SKM-1 treated with dmso at 0.1 percent for 144 hours (cell line): ENCODE measurements around the gene ARL4C.
"Not testable (repeated sequence)": the region's sequence is repeated elsewhere in the genome, so short reads cannot be mapped to it uniquely, and the experiment has no call there.

ENCODE experiments used
- DNase-seq: peaks from one replicate; lab custom pipeline; 2025; ENCODE audit not compliant: unreplicated experiment; lab: John Stamatoyannopoulos, UW

Gene ARL4C

DNA sequence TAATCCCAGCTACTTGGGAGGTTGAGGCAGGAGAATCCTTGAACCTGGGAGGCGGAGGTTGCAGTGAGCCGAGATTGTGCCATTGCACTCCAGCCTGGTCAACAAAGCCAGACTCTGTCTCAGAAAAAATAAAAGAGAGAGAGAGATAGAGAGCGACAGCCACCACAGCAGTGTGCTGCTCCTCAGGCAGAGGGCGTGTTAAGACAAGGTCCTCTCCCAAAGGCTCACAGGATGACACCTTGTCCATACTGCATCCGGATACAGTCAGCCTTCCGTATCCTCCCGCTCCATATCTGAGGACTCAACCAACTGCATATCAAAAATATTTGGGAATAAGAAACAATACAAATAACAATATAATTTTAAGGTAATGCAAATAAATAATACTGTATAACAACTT is 20.1 kb downstream of the ARL4C start:
- DNase-seq: no peak

DNA sequence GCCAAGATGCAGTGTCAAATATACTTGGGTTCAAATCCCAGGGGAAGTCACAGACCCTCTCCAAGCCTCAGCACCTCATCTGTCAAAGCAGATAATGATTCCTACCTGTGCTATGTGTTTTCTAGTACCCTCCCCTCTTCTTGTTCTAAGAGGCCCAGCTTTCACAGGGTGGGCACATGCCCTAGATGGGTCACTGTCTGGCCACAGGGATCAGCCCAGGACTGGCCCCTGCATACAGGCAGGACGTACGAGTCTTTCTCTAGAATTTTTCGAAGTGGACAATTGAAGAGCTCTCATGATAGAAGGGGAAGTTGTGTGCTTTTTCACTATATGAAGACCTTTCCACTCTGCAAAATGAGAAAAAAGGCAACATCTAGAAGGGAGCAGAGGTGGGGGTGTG is 22.2 kb downstream of the ARL4C start:
- DNase-seq: no peak

DNA sequence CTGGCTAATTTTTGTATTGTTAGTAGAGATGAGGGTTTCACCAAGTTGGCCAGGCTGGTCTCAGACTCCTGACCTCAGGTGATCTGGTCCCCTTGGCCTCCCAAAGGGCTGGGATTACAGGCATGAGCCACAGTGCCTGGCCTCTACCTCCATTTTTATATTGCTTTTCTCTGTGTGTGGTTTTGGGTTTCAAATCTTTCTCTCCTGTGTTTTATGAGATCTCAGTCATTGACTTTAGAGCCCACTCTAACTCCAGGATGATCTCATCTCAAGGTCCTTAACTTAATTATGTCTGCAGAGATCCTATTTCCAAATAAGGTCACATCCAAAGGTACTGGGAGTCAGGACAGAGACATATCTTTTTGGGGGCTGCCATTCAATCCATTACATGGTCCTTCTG is 24.7 kb downstream of the ARL4C start:
- DNase-seq: no peak

DNA sequence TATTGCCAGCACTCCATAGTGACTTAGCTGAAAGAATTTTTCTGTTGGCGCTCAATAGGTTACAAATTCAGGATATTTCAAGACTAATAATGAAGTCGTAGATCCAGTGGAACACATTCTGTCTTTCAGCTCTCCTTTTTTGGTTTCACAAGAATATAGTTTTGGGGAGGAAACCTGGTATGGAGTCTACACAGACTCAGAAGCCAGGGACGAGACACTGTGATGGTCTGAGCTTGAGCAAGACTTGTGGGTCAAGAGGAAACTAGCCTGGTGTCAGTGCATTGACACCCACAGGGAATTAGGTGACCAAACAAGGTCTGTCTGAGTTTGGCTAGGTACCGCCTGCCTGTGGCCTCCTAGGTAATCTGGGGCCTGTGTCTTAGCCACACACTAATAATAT is 26.9 kb downstream of the ARL4C start:
- no peak for DNase-seq

DNA sequence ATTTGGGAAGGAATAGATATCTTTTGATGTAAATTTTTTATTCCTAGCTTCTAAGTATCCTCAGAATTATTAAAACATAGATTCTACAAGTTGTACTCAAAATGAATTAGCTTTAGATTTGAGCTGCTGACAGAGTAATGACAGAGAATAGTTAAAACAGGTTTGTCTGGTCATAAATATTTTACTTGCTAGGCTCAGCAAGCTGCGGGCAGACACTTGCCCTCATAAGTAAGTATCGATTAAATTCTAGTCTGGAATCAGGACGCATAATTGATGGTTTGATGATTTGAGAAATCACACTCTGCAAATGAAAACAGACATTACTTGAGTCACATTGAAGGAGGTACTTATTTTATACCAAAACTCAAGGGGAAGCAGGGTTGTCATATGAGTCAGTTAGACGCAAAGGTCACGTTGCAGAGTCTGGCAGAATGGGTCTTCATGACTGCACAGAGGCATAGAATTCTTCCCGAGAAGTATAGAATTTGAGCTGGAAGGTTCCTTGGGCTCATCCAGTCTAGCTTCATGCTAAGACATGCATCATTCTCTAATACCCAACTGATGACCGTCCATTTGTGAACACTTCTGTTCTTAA is 27.5 kb downstream of the ARL4C start:
- no peak for DNase-seq

DNA sequence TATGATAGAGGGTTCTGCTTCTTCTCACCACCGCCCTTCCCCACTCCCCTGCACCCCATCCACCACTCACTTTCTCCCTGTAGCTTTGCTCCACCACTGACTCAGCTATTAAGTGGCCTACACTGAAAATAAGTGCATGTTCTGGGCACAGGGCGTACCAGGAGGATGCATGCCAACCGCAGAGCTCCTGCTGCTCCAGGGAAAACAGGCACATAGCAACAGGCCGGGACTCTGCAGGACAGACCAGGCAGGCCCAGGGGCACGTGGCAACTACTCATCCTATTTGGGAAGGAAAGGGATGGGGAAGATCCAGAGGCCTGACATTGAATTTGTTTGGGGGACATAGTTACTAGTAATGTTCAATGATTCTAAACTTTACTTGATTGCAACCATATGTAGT is 28.4 kb downstream of the ARL4C start:
- no peak for DNase-seq

DNA sequence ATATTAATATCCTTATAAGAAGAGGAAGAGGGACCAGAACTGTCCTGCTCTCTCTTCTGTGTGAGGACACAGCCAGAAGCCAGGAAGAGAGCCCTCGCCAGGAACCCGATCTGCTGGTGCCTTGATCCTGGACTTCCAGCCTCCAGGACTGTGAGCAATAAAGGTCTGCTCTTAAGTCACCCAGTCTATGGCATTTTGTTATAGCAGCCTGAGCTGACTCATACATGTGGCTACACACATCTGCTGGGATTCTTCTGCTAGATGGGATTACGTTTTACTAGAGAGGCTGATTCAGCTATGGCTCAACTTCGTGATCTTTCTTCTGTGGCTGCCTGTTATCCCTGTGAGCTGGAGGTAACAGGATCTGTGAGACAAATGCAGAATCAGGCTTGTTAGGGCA is 29.6 kb downstream of the ARL4C start:
- no peak for DNase-seq

DNA sequence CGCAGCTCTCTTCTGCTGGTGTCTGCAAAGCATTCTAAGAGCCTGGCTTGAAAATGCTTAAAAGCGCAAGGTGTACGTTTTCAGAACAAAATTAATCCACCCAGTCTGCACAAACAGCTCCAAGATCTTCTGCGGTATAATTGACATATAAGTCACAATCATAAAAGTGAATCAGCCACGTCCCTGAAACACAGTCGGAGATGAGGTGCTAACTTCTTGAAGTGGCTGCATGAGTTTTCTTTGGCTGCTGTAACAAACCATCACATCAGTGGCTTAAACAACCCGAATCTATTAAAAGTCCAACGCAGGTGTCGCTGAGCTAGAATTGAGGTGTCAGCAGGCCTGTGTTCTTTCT is 32.6 kb downstream of the ARL4C start:
- DNase-seq: no peak

DNA sequence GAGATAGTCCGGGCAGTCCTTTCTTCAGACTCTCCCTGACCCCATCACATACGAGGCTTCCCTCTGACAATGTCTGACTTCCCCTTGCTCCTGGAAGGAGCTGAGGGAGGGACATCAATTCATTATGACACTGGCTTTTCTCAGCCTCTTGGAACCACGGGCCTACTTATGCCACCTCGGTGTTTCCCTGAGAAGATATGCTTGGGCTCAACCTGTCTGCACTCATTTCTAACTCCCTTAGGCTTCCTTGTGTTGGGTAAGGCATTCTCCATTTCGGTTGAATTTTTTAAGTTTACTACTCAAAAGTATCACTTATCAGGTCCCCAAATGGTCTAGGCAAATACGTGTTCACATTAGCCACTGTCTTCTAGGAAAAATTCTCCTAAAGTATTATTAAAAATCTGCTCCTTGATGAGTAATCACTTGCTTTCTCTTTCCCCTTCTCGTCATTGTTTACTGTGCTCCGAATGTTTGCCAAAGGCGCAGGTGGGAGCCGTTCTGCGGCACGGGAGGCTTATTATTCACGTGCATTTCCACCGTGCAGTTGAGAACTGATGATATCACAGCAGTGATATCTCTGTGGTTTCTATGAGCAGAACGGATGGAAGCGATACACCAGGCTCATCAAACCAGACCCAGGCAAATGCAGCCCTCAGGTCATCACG is 33.1 kb downstream of the ARL4C start:
- no peak for DNase-seq

DNA sequence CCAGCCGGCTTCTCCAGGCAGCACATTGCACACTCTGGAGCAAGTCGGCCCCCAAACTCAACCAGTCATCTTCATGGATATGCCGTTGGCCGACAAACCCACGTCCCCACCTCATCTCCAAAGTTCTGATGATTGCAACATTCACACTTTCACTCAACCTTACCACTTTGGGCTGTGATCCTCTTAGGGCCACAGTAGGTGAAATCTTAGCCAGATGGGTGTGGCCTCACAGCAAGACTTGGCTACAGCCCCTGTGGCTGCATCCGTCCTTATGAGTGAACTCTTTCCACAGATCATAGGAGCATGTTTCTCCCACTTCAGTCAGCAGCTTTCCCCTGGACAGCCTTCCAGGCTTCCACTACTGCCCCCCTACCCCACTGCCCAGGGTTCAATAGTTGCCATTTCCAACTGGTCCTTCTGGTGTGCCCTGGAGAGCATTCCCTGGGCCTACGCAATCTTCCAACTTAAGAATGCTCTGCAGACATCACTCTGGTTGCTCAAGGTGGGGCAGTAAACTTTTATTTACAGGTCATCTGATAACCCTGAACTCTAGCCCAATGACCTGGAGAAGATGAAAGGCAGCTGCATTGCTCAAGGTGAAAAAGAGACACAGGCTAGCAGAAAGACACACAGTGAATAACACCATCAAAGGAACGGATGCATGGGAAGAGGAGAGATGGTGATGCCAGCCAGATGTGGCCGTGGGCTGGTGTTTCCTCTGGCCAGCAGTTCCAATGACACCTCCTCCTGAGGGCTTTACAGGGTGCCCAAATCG is 34.5 kb downstream of the ARL4C start:
- DNase-seq: no peak

DNA sequence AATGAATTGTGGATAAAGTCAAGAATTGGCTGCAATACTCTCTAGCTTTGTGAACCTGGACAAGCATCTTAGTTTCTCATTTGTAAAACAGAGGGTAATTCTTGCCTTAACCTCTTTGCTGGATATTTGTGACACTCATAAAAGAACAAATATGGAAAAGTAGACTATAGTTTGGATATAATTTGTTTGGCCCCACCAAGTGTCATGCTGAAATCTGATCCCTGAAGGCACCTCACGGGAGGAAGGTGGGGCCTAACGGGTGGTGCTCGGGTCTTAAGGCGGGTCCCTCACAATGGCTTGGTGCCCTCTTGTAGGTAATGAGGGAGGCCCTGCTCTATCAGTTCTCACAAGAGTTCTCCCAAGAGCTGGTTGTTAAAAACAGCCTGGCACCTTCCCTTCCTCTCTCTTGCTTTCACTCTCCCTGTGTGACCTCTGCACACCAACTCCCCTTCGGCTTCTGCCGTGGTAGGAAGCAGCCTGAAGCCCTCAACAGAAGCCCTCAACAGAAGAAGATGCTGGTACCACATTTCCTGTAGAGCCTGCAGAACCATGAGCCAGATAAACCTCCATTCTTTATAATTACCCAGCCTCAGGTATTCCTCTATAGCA is 37.4 kb downstream of the ARL4C start:
- no peak for DNase-seq

DNA sequence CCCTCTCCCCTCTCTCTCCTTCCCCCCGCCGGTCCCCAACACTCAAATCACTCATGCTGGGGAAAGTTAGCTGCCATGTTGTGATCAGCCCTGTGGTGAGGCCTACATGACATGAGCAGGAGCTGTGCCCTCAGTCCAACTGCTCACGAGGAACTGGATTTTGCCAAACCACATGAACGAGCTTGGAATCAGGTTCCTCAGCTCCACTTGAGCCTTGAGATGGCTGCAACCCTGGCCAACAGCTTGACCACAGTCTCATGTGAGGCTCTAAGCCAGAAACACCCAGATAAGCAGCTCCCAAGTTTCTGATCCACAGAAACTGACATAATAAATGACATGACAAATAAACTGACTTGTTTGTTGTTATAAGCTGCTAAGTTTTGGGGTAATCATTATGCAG is 38.4 kb downstream of the ARL4C start:
- DNase-seq: no peak

DNA sequence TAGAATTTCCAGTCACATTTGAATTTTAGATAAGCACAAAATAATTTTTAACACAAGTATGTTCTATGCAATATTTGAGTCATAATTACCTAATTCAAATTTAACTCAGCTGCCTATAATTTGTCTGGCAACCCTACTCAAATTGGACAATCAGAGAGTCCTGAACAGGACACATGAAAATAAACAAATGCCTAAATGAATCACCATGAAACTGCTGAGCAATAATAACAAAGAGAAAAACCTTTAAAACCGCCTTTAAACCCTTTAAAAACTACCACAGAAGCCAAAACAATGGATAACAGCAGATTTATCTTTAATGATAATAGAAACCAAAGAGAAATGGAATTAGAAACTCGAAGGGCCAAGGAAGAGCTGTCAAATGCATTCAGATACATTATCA is 39.5 kb downstream of the ARL4C start:
- DNase-seq: no peak

DNA sequence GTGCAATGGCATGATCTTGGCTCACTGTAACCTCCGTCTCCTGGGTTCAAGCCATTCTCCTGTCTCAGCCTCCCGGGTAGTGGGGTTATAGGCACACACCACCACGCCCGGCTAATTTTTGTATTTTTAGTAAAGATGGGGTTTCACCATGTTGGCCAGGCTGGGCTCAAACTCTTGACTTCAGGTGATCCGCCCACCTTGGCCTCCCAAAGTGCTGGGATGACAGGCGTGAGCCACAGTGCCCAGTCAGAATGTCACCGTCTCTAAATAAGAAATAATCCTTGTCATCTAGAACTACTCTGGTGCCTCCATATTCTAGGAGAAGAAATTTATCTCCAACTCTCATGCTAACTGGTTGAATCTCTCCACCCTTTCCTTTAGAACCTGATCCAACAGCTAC is 41.6 kb downstream of the ARL4C start:
- not testable (repeated sequence) for DNase-seq

DNA sequence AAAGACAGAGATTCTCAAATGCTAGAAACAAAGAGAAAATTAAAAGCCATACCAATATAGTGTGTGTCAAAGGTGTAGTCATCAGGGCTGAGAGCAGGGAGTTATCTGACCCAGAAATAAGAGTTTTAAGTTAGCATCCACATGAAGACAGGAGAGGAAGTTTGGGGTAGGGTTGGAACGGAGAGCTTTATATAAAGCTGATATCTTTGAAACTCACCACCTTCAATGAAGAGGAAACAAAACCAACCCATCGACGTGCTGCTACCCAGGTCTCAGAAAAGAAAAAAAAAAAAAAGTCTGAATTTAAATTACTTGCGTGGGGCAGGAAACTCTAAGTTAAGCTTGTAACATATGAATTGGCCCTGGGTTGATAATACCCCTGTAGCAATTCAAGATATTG is 42.4 kb downstream of the ARL4C start:
- no peak for DNase-seq

DNA sequence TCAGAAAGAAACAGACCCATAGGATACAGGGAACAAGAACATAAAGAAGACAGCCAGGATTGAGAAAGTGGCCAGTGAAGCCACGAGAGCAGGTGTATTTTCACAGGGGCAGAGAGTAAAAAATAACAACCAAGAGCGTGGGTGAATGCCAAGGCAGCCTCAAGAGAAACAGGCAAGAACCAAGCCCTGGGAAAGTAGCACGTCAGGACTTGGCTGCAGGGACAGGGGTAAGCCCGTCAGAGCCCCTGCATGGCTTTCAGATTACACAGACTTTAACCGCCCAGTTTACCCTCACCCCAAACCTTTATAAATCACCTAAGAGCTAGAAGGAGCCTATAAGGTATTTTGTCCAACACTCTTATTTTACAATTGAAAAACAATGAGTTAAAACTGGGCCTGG is 43.7 kb downstream of the ARL4C start:
- DNase-seq: no peak

DNA sequence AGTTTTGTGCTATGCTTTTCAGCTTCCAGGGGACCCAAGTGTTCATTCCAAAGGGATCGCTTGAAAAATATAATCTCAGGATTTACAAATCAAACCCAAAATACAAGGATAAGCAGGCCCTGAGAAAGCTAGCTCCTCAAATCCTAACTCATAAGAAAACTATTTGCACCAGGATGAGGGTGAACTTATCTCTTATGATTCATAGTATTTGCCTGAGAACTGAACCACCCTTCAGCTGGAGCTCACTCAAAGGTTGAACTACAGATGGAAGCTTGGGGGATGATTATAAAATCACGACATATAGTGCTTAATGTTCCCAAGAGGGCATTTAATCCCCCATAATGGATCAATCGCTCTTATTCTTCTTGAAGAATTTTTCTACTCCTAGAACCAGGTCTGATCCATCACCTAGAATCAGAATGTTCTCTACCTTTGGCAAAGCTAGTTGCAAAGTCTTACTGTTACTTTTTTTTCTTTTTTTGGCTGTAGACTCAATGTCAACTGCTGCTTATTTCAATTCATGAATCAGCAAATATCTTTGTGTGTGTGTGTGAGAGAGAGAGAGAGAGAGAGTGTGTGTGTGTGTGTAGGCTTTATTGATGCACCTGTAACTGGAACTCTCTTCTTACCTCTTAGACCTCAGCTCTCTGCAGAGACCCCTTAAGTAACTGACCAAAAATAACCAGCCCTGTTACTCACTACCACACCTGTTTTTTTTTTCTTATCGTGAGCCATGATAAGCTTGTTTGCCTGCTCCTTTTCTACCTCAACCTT is 44.8 kb downstream of the ARL4C start:
- no peak for DNase-seq

DNA sequence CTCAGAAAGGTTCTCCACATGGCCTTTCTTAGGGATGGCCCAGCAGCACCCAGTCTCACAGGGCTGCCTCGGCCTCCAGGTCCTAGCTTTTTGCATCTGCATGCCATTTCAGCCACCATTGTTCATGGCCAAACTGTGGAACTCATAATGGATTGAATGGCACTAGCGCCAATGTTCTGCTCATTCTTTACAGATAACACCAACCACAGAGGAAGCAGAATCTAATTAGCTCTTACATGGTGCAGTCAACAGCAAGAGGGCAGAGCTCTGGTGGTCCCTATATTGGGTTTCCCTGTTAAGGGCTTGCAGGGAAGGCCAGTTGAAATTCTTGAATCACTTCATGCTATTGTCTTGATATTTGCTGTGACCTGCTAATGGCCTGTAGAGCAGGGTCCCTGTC is 45.6 kb downstream of the ARL4C start:
- no peak for DNase-seq

DNA sequence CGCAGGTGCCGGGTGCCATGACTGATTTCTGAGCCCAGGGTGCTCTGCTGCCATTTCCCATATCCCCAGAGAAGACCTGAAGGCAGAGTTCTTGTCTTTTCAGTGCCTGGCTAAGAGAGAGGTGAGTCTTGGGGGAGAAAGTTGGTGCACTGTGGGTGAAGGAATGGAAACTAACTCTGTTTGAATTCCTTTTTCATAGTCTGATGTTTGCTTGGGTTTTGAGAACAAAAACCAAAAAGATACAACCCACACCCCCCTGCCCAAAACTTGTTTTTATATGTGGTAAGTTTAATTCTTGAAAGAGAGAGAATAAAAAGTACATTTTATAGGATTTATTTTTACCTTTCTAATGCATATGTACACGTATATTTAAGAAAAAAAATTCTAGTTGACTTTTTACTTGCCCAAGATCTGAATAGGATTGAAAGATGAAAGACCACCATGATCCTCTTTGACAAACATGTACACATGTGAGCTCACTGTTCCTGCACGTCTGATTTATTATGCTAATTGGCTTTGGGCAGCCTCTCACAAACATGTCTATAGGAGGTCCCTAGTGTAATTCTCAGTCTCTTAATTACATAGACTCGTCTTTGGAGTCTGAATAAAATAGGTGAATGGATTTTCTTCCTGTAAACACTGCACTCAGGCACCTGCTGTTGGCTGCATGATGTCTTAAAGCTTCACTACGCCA is 46.3 kb downstream of the ARL4C start:
- DNase-seq: no peak

DNA sequence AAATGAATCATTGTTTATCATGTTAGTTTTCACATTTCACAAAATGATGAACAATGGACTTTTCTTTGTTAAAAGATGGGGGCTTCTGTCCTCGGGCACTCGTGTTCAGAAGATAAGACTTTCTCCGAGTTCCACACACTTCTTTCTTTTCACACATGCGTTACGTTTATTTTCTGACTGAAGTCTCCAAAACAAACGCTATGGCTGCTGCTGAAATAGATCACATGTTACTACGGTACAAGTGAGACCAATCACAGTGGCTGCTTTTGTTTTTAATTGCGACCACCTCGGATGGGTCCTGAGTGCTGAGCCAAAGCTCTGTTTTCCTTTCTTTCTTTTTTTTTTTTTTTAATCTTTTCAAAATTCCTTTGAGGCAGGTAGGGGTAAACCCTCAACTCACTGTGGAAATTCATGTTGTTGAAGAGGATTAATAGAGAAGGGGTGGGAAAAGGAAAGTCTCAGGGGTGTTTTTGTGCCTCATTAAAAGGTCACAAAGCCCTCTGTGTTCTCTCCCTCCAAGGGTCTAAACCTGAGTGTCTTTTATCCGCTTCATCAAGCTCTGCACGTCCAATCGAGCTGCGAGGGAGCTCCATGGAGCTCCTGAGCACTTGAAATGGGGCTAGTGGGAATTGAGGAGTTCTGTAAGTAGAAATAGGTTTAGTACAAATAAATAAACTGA is 48.2 kb downstream of the ARL4C start:
- DNase-seq: no peak
